Measurements from ENCODE around the gene ZBTB7A. TPM values are rescaled to one million over a fixed set of nuclear protein-coding genes. Genes with fewer than 3 reads are reported as not detected.

ZBTB7A gene
- total and polyA plus RNA-seq, 10 of the 15 experiments (the other 5 are each of a cell fraction or from before 2014, with no cell fraction given), result 0.26 to 42.4 (median 4.5) TPM

GRCh38 chr19:4114181-4114580 lies 47.5 kb upstream of the ZBTB7A start:
- intact Hi-C loops (cut with micrococcal nuclease; ENCODE audit: unreplicated experiment), result loop anchor here (2.0 kb wide), 1 partner anchor 45 kb away; no protein-coding TSS in a partner anchor
- in situ Hi-C loops (cut with MboI), result no loop called here
- Histone ChIP-seq H3K9ac (ENCODE audit: control insufficient read depth, insufficient read depth, low read length) (no peak overlapping the region), H3K4me2 (ENCODE audit: control insufficient read depth, insufficient read depth) (peak overlapping the region; percentile 6), H3K4me1 (ENCODE audit: control insufficient read depth, insufficient read depth, low read length) (peaks cover 38% of the 10 kb centered on the region), H3K27ac (ENCODE audit: control insufficient read depth, insufficient read depth) (peak overlapping the region; percentile 55), H3K27me3 (replicated peaks in 1 of 2; ENCODE audit: control insufficient read depth in 2 of 2, insufficient read depth in 2 of 2, low read length in 1 of 2) (no peaks in the 10 kb centered on the region), H3K9me3 (replicated peaks; ENCODE audit: control insufficient read depth, insufficient read depth, low read length) (no peaks in the 10 kb centered on the region), H2AFZ (ENCODE audit: control insufficient read depth, low read depth, low read length) (no peak overlapping the region), H4K20me1 (ENCODE audit: control insufficient read depth, insufficient read depth) (no peaks in the 10 kb centered on the region), H3K4me3 (no peak overlapping the region), H3K36me3 (ENCODE audit: control insufficient read depth in 2 of 2, insufficient read depth in 2 of 2, low read length in 1 of 2) (peaks cover 24 to 30% of the 10 kb centered on the region in 2 experiments), H3K79me2 (ENCODE audit: control insufficient read depth, insufficient read depth, low read length) (peaks cover 15% of the 10 kb centered on the region)
- WGBS (ENCODE audit: insufficient coverage, insufficient replicate concordance, low lambda C conversion rate, missing lambda C conversion rate), result 96% methylated on average over 19 of the region's 19 CpGs
- RAD21 ChIA-PET (ENCODE audit: unreplicated experiment), result interaction anchor here (0.6 to 2.0 kb wide), 6 partner anchors 25 to 129 kb away, joined by 3 to 9 read pairs (median 4); partner anchors contain the start of genes EEF2 and PIAS4
- FAIRE-seq, result no peak
- no peak for ATAC-seq
- POLR2A ChIA-PET, result interaction anchor here (0.6 to 1.6 kb wide), 3 partner anchors 50 to 229 kb away, joined by 3 to 5 read pairs (median 5); partner anchors contain the start of gene EEF2
- CTCF ChIA-PET, result interaction anchor here (1.0 to 3.4 kb wide), 5 partner anchors 10 to 128 kb away, joined by 6 to 25 read pairs (median 13); partner anchors contain the start of gene EEF2
- no TSS peak for BruUV-seq (replicated peaks)
- no peak for TF ChIP-seq WRNIP1 (IDR thresholded peaks at IDR 0.05; ENCODE audit: borderline replicate concordance, low read depth, low read length)
- no peak for TF ChIP-seq BCL11A (IDR thresholded peaks at IDR 0.05; ENCODE audit: low read depth, low read length)
- TF ChIP-seq NFYB (IDR thresholded peaks at IDR 0.05; ENCODE audit: insufficient read depth, low read depth, low read length), result no peak
- TF ChIP-seq NRF1 (conservative IDR thresholded peaks at IDR 0.05; ENCODE audit: low read depth, low read length), result no peak
- SMC1A ChIA-PET (ENCODE audit: uncharacterized antibody, unreplicated experiment), result interaction anchor here (1.2 to 1.8 kb wide), 5 partner anchors 10 to 126 kb away, joined by 3 to 13 read pairs (median 4); no protein-coding TSS in a partner anchor
- no peak for DNase-seq (ENCODE audit: low read depth, low spot score)

GRCh38 chr19:4113398-4114088 lies 46.8 kb upstream of the ZBTB7A start:
- no TSS peak for BruUV-seq (replicated peaks)
- Histone ChIP-seq H3K9me3 (replicated peaks; ENCODE audit: control insufficient read depth, insufficient read depth, low read length) (no peaks in the 10 kb centered on the region), H4K20me1 (ENCODE audit: control insufficient read depth, insufficient read depth) (no peaks in the 10 kb centered on the region), H3K79me2 (ENCODE audit: control insufficient read depth, insufficient read depth, low read length) (peaks cover 15% of the 10 kb centered on the region), H3K27ac (ENCODE audit: control insufficient read depth, insufficient read depth) (no peak overlapping the region), H2AFZ (ENCODE audit: control insufficient read depth, low read depth, low read length) (no peak overlapping the region), H3K27me3 (replicated peaks in 1 of 2; ENCODE audit: control insufficient read depth in 2 of 2, insufficient read depth in 2 of 2, low read length in 1 of 2) (no peaks in the 10 kb centered on the region), H3K4me3 (no peak overlapping the region), H3K4me1 (ENCODE audit: control insufficient read depth, insufficient read depth, low read length) (peaks cover 45% of the 10 kb centered on the region), H3K4me2 (ENCODE audit: control insufficient read depth, insufficient read depth) (no peak overlapping the region), H3K9ac (ENCODE audit: control insufficient read depth, insufficient read depth, low read length) (no peak overlapping the region), H3K36me3 (ENCODE audit: control insufficient read depth in 2 of 2, insufficient read depth in 2 of 2, low read length in 1 of 2) (peaks cover 24 to 30% of the 10 kb centered on the region in 2 experiments)
- in situ Hi-C loops (cut with MboI), result no loop called here
- DNase-seq (ENCODE audit: low read depth, low spot score) (no peak), FAIRE-seq (no peak), ATAC-seq (no peak)
- ChIA-PET SMC1A (ENCODE audit: uncharacterized antibody, unreplicated experiment) (no interaction called here), CTCF (no interaction called here), RAD21 (ENCODE audit: unreplicated experiment) (interaction anchor here (0.7 to 0.8 kb wide), 2 partner anchors 26 to 126 kb away, joined by 3 to 4 read pairs; no protein-coding TSS in a partner anchor), POLR2A (interaction anchor here (0.6 to 1.5 kb wide), 2 partner anchors 48 to 1149 kb away, joined by 3 read pairs; no protein-coding TSS in a partner anchor)
- 96% methylated on average over 22 of the region's 22 CpGs for WGBS (ENCODE audit: insufficient coverage, insufficient replicate concordance, low lambda C conversion rate, missing lambda C conversion rate)
- no peak for TF ChIP-seq CEBPB (IDR thresholded peaks at IDR 0.05; ENCODE audit: borderline replicate concordance in 1 of 2, low read depth in 2 of 2, low read length in 2 of 2)
- TF ChIP-seq ZBTB11 (CRISPR knock-in tag; IDR thresholded peaks at IDR 0.05), result no peak
- no peak for TF ChIP-seq ATF2 (IDR thresholded peaks at IDR 0.05; ENCODE audit: low read length)
- TF ChIP-seq STAT1 (conservative IDR thresholded peaks at IDR 0.05), result no peak
- TF ChIP-seq EED (IDR thresholded peaks at IDR 0.05; ENCODE audit: low read depth), result no peak
- no peak for TF ChIP-seq TCF12 (IDR thresholded peaks at IDR 0.05; ENCODE audit: low read depth, low read length)
- intact Hi-C loops (cut with micrococcal nuclease; ENCODE audit: unreplicated experiment), result loop anchor here (2.0 kb wide), 1 partner anchor 45 kb away; no protein-coding TSS in a partner anchor

Measured in GM12878 (cell line).